Lung microvascular endothelial cell (primary cell): ENCODE results near the gene COL25A1. TPM values are rescaled to one million over a fixed set of nuclear protein-coding genes. Genes with fewer than 3 reads are reported as not detected.

Source experiments
- DNase-seq, 2 donors: peaks; one replicate each; pipeline versions ENCODE4 v3.0.0 to v3.0.0-alpha.2; 2010; ENCODE audit warnings: low read depth in 2 of 2
- total RNA-seq: library from RNA; depleted of rRNA; stranded (reverse); fragments of >200 nt; gene quantifications from 2 replicates; pipeline ENCODE4 v1.2.1, GENCODE V29; 2014

The COL25A1 gene
- total RNA-seq, 1 donor from 2014 or later, result under 0.01 TPM

GRCh38 chr4:109291707-109292238 is 10.7 kb downstream of the COL25A1 start:
- no peak for DNase-seq

GRCh38 chr4:109290918-109291317 is 11.5 kb downstream of the COL25A1 start:
- no peak for DNase-seq

DNA sequence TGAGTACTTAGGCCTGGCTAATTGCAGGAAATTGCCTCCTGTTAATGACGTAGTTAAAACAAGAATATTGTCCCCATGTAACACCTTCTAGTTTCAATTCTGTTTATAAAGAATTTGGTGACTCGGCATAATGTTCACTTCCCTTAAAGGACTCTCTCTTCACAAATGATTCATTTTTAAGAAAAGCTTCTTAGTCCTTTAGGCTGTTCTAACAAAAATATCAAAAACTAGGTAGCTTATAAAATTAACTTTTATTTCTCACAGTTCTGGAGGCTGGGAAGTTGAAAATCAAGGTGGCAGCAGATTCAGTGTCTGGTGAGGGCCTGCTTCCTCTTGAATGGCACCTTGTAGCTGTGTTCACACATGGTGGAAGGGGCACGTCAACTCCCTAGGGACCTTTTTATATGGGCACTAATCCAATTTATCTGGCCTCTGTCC is 23.8 kb downstream of the COL25A1 start:
- DNase-seq, result no peak

DNA sequence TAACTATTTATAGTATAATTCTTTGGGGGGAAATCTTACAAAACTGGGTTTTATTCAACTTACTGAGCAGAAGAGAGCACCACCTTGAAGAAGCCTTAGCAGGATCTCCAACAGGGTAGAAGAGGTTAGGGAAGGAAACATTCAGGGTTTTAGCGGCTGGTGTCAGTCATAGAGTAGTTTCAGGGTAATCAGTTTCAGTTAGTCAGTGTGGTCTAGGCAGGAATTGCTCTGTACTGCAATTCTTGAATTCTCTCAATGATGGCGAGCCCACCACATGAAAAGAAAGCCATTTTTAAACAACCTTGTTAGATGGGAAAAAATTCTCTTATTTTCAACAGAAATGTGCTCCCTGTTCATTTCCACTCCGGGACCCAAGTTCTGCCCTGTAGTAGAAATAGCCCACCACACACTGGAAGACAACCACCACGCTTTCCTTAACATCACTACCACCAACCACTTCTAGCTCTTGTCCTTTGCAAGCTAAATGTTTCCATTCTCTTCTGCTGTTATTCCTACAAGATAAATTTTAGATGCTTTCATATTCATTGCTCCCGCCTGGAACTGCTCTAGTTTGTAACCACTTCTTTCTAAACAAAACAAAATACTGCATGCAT is 25.9 kb downstream of the COL25A1 start:
- no peak for DNase-seq

GRCh38 chr4:109275066-109275745 is 27.3 kb downstream of the COL25A1 start:
- no peak for DNase-seq

DNA sequence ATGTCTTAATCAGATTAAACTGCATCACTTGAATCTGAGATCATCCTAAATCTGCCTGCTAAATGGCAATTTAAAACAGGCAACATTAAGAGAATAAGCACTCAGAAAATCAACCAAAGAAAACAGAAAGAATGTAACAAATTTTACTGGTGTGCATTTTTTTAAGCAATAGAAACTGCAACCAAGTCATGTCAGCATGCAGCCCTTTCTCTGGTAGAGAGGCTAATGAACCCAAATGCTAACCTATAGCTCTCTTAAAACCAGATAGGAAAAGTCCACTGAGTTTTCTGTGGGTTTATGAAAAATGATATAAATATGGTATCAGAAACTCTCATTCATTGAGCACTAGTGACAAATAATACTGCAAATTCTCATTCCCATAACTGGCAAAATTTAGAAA is 35.6 kb downstream of the COL25A1 start:
- DNase-seq, result no peak

DNA sequence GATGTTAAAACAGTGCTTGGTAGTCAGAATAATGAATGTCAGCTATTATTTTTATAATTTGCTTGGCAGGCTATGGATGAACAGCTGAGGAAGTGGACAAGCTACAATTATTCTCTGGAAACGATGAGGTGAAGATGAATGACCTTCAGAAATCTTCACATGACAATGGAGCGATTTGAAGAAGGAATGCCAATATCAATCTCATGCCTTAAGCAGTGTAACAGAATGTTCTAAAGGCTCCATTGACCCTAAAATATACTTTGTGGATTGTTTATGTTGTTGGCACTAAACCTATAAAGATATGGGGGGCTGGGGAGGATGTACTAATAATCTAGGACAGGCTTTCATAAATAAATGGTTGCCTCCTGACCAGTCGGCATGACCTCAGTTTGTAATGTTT is 36.2 kb downstream of the COL25A1 start:
- DNase-seq, result no peak

GRCh38 chr4:109263721-109264120 is 38.7 kb downstream of the COL25A1 start:
- DNase-seq, result no peak

- no peak for DNase-seq
Measured at GRCh38 chr4:109256818-109257217, 45.6 kb downstream of the COL25A1 start.

GRCh38 chr4:109254845-109255244 is 47.6 kb downstream of the COL25A1 start:
- no peak for DNase-seq

- peak in 1 of 2 donors; percentile 1 for DNase-seq
Measured at GRCh38 chr4:109251396-109251795, 51.1 kb downstream of the COL25A1 start.

DNA sequence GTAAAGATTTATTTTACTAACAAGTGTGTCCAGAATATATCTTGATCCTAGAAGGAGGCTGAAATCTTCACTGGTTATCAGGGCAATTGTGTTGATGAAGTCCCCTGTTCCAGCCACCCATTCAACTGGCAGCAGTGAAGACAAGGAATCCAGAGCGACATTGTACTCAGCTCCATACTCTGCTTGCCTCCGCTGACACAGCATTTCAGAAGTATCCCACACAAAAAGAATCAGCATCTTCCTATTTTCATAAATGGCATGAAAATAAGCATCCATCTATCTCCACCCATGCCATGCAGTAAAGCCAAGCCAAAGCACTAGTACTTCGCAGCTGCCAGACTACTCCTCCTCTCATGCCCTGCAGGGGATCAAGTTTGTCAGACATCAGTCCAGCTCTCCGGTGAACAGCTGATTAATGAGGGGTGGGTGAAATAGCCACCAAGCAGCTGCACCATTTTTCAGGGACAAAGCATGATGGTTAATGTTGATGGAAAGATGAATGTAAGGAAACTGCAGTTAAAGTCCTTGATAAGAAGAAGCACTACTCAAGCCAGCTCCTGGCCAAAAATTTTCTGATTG is 54.0 kb downstream of the COL25A1 start:
- DNase-seq, result no peak

DNA sequence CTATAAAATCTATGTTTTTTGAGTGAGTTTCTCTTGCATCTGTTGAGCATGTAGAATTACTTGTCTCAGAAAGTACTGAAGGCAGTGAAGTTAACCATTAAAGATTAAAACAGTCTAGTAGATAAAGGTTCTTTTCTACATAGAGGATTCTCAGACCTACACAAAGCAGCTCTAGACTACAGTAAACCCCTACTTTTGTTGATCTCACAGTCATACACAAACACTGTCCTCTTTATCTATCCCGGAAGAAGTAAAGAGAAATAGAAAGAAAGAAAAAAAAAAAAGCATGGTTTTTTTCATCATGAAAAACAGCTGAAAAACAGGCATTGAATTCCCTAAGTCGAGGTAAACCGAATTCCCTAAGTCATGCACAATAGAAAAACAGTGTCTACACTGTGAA is 58.6 kb downstream of the COL25A1 start:
- no peak for DNase-seq

DNA sequence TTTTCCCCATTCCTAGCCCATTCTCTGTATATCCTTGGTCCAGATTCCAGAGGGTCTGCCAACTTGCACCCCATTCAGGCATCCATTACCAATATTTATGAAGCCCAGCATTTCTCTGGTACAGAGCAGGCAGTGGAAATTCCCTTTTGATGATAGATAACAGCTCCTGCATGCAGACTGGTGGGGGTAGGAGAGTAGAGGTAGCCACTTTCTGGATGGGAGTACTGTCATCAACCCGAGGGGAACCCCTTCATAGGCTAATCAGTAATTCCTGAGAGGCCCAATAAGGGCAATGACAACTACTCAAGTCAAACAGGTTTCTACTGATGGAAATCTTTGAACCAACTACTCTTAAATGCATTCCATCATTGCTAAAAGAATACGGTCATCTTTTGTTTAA is 63.7 kb downstream of the COL25A1 start:
- no peak for DNase-seq

GRCh38 chr4:109235683-109236082 is 66.8 kb downstream of the COL25A1 start:
- no peak for DNase-seq

DNA sequence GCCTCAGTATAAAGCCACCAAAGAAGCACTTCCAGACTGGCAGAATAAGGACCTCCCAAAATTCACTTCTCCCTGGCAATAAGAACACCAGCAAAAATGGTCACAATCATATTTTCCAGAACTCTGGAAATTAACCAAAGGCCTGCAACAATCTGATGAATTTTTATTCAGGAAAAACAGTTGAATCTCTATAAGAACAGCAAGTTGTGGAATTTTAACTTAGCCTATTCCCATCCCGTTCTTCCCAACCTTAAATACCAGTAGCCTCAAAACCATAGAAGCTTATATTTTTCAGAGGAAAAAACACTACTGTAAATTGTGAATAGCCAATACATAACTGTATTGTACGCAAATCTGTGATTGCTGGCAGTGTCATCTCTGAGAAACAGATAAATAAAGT is 67.9 kb downstream of the COL25A1 start:
- no peak for DNase-seq

DNA sequence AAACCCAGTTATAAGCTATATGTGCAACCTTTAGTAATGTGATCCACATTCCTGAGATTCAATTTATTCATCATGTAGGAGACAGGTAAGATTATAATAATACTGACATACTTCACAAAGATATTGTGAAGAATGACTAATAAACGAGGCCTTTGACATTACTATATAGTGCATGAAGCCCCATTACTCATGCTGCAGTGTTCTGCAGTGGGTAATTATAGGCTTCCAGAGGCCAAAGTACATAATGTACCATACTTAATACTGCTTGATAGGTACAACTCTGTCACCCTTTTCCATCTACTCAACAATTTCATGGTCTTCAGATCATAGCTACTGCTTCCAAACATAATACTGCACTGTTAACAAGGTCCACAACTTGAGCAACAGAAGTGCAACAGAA is 68.9 kb downstream of the COL25A1 start:
- no peak for DNase-seq

DNA sequence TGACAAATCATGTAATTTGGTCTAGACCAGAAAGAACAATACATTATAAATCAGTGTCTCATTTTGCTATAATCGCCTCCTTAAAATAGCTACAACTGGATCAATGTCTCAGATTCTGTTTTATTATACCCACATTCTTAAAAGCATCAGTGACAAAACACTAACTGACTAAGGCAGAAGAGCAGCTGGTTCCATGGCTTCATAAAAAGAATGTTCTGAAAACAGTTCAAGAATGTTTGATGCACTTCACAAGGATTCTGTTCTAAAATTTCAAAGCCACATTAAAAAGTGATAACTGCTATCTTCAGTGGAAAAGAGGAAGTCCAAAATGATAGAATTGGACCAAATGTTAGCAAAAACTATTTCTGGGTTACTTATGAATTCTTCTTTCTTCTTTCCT is 69.8 kb downstream of the COL25A1 start:
- no peak for DNase-seq

DNA sequence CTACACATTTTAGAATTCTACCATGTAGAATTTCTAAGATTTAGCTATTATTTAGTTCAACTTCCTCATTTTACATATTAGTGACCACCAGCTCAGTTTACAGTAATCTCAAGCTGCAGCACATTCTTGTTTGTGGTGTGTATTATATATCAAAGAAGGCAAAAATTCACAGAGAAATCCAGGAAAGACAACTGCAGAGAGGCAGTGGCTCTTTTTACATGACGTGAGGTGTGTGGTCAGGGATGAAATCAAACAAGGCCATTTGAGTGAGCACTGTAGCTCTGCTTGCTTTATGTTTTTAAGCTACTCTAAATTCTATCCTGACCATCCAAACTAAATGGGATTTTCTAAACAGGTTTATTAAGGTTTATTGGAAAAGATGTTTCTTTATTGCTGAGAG is 71.1 kb downstream of the COL25A1 start:
- no peak for DNase-seq

DNA sequence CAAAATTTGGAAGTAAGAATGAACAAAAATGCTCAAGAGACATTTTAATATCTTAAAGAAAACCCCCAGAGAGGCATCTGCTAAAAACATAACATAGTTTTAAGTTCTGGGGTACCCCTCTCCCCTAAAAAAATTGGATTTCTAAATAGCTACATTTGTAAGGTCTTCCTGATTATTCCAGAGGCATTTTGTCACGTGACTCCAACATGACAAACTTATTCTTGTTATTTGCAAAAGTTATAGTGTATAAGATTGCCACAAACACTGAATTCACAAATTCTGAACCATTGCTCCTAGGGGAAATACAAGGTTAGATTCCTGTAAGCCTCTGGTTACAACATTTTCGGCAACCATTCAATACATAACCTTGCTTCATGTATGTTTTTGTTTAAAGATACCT is 73.4 kb downstream of the COL25A1 start:
- no peak for DNase-seq

GRCh38 chr4:109218288-109218687 is 84.2 kb downstream of the COL25A1 start:
- no peak for DNase-seq

- no peak for DNase-seq
Measured at GRCh38 chr4:109216085-109216696, 86.3 kb downstream of the COL25A1 start.
